Subcutaneous abdominal adipose tissue (tissue), 5 donors: ENCODE results near the gene MAMDC2.

Experiments
- H3K27ac ChIP-seq: one replicate; pipeline ENCODE4 v1.7.0; 2013; ENCODE audit warnings: low read depth, mild to moderate bottlenecking, inconsistent platforms, low read length, moderate library complexity
- H3K27me3 ChIP-seq, 5 donors: one replicate each; pipeline ENCODE4 v1.7.0; 2013; ENCODE audit warnings: low read length in 5 of 5, inconsistent platforms in 1 of 5; ENCODE audit not compliant: control insufficient read depth in 5 of 5, insufficient read depth in 4 of 5
- H3K36me3 ChIP-seq, 5 donors: one replicate each; pipeline ENCODE4 v1.7.0; 2013; ENCODE audit warnings: low read length in 5 of 5; ENCODE audit not compliant: control insufficient read depth in 5 of 5, insufficient read depth in 5 of 5
- H3K4me1 ChIP-seq, 5 donors: one replicate each; pipeline ENCODE4 v1.7.0; 2013; ENCODE audit warnings: low read length in 5 of 5, mild to moderate bottlenecking in 3 of 5, moderate library complexity in 1 of 5; ENCODE audit not compliant: control insufficient read depth in 5 of 5, insufficient read depth in 5 of 5
- H3K4me3 ChIP-seq, 5 donors: one replicate each; pipeline ENCODE4 v1.7.0; 2013; ENCODE audit warnings: low read length in 5 of 5, low read depth in 1 of 5
- H3K9ac ChIP-seq, 5 donors: one replicate each; pipeline ENCODE4 v1.7.0; 2013; ENCODE audit warnings: low read length in 5 of 5, mild to moderate bottlenecking in 4 of 5, moderate library complexity in 3 of 5
- H3K9me3 ChIP-seq, 5 donors: one replicate each; pipeline ENCODE4 v1.7.0; 2013; ENCODE audit warnings: low read length in 5 of 5; ENCODE audit not compliant: control insufficient read depth in 5 of 5
- donor health status: healthy.
- donor health status: healthy.
- donor health status: healthy.
- donor health status: healthy.
- donor health status: healthy.

MAMDC2 gene

GRCh38 chr9:70046274-70047070 is 2.8 kb downstream of the MAMDC2 start:
- Histone ChIP-seq H3K4me3 (peak overlapping the region in 3 of 5 donors; percentile 26 to 70 (median 69)), H3K27ac (no peak overlapping the region), H3K4me1 (peaks cover 5 to 55% (median 41%) of the 10 kb centered on the region in 5 donors)

GRCh38 chr9:70049236-70049635 is 5.6 kb downstream of the MAMDC2 start:
- H3K27ac ChIP-seq, result peak overlapping the region; percentile 48
- peak overlapping the region in 1 of 5 donors; percentile 40 for H3K4me3 ChIP-seq
- no peaks in the 10 kb centered on the region for H3K36me3 ChIP-seq
- no peaks in the 10 kb centered on the region for H3K9me3 ChIP-seq
- H3K4me1 ChIP-seq, result peaks cover 5 to 51% (median 34%) of the 10 kb centered on the region in 5 donors
- no peak overlapping the region for H3K9ac ChIP-seq
- peaks cover 0 to 5% (median 4%) of the 10 kb centered on the region in 5 donors for H3K27me3 ChIP-seq

More at GRCh38 chr9:70046274-70047070, 2.8 kb downstream of the MAMDC2 start:
- Histone ChIP-seq H3K9ac (no peak overlapping the region), H3K27me3 (peaks cover 6 to 20% (median 16%) of the 10 kb centered on the region in 5 donors), H3K9me3 (no peaks in the 10 kb centered on the region), H3K36me3 (no peaks in the 10 kb centered on the region)

GRCh38 chr9:70049672-70050271 is 6.1 kb downstream of the MAMDC2 start:
- Histone ChIP-seq H3K4me3 (peak overlapping the region in 3 of 5 donors; percentile 6 to 40 (median 9)), H3K4me1 (peaks cover 5 to 46% (median 33%) of the 10 kb centered on the region in 5 donors), H3K27ac (peak overlapping the region; percentile 44), H3K9me3 (no peaks in the 10 kb centered on the region), H3K27me3 (peaks cover 0 to 4% (median 0%) of the 10 kb centered on the region in 5 donors), H3K9ac (no peak overlapping the region), H3K36me3 (no peaks in the 10 kb centered on the region)

GRCh38 chr9:70052768-70053167 is 9.1 kb downstream of the MAMDC2 start:
- Histone ChIP-seq H3K9me3 (no peaks in the 10 kb centered on the region), H3K9ac (no peak overlapping the region), H3K27ac (no peak overlapping the region), H3K27me3 (no peaks in the 10 kb centered on the region), H3K4me3 (no peak overlapping the region), H3K4me1 (peaks cover 5 to 49% (median 36%) of the 10 kb centered on the region in 5 donors), H3K36me3 (no peaks in the 10 kb centered on the region)

GRCh38 chr9:70053864-70054263 is 10.2 kb downstream of the MAMDC2 start:
- H3K4me3 ChIP-seq, result no peak overlapping the region
- H3K27ac ChIP-seq, result peak overlapping the region; percentile 27
- H3K9ac ChIP-seq, result no peak overlapping the region
- H3K36me3 ChIP-seq, result no peaks in the 10 kb centered on the region
- no peaks in the 10 kb centered on the region for H3K27me3 ChIP-seq
- peaks cover 2 to 45% (median 34%) of the 10 kb centered on the region in 5 donors for H3K4me1 ChIP-seq
- H3K9me3 ChIP-seq, result no peaks in the 10 kb centered on the region

GRCh38 chr9:70054521-70054920 is 10.9 kb downstream of the MAMDC2 start:
- Histone ChIP-seq H3K9me3 (no peaks in the 10 kb centered on the region), H3K4me3 (no peak overlapping the region), H3K36me3 (no peaks in the 10 kb centered on the region), H3K27ac (peak overlapping the region; percentile 27), H3K9ac (no peak overlapping the region), H3K27me3 (no peaks in the 10 kb centered on the region), H3K4me1 (peaks cover 2 to 44% (median 27%) of the 10 kb centered on the region in 5 donors)

DNA sequence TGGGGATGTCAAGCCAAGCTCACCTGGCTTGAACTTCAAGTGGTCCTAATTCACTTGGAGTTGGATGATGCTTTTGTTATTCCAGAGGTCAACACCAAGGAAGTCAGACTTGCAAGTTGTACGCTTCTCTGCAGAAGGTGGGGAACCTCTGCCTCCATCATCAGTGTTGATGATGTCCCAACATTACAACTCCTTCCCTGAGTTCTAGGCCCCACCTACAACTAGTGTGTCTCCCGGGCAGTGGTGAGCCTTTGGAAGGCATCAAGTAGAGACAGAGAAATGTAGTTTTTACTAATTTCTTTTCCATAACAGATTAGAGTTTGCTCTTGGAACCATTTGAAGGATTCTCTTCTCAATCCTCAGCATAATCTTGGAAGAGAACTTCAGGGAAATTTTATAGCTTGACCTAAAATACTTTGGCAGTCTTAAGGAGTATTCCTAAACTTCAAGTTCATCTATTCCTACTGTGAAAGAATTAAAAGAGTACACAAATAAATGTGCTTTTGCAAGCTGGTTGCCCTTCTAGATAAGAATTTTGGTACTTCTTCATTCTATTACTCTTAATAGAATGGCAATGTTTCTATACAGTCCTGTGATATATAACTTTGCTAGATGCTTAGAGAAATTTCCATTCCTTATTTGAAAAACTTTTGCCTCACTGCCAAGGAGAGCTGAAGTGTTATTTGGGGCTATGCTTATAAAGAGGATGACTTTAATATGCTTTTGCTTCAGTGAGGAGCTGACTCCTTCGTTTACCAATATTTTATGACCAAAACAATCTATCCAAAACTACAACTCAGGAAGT is 12.0 kb downstream of the MAMDC2 start:
- Histone ChIP-seq H3K27me3 (no peaks in the 10 kb centered on the region), H3K4me3 (no peak overlapping the region), H3K4me1 (peaks cover 0 to 41% (median 21%) of the 10 kb centered on the region in 5 donors), H3K27ac (no peak overlapping the region), H3K36me3 (no peaks in the 10 kb centered on the region), H3K9ac (no peak overlapping the region), H3K9me3 (no peaks in the 10 kb centered on the region)

GRCh38 chr9:70056211-70056944 is 12.7 kb downstream of the MAMDC2 start:
- Histone ChIP-seq H3K27ac (no peak overlapping the region), H3K4me1 (peaks cover 0 to 41% (median 21%) of the 10 kb centered on the region in 5 donors)

GRCh38 chr9:70058569-70059116 is 15.0 kb downstream of the MAMDC2 start:
- Histone ChIP-seq H3K9ac (no peak overlapping the region), H3K27me3 (no peaks in the 10 kb centered on the region), H3K4me3 (no peak overlapping the region), H3K27ac (no peak overlapping the region), H3K9me3 (no peaks in the 10 kb centered on the region), H3K36me3 (no peaks in the 10 kb centered on the region), H3K4me1 (peaks cover 0 to 23% (median 11%) of the 10 kb centered on the region in 5 donors)

More at GRCh38 chr9:70056211-70056944, 12.7 kb downstream of the MAMDC2 start:
- Histone ChIP-seq H3K9ac (no peak overlapping the region), H3K27me3 (no peaks in the 10 kb centered on the region), H3K9me3 (no peaks in the 10 kb centered on the region), H3K36me3 (no peaks in the 10 kb centered on the region), H3K4me3 (no peak overlapping the region)
